ENCODE results near the gene GPR55.

DNA sequence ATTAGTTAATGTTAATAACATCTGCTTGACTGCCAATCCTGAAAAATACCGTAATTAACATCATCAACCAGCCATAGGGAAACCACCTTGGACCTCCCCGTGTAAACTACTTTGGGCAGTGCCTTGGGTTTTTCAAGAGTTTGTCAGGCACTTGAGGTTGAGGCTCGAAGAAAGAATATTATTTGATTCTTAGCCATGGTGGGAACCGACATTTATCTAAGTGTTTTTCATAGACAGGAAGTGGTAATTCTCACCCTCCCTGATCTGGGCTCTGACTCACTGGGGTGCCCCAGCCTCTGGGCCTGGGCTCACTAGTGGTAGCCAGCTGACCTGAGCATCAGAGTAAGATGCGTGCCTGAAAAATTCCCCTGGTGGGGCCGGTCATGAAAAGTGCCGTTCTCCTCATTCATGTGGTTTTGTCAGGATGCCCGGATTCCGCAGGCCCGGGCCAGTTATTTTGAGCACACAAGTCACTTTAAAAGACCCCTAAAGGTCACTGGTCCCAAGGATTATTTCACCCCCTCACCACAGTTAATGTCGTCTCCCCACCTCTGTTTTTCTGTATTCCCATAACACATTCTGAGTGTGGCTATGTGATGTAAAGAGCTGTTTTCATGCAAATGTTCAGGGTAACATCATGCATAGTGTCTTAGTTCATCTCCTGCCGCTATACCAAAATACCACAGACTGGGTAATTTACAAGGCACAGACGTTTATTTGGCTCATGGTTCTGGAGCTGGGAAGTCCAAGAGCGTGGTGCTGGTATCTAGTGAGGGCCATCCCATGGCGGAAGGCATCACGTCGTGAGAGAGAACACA is 49.3 kb upstream of the GPR55 start:
- TF ChIP-seq, protein P1, sequence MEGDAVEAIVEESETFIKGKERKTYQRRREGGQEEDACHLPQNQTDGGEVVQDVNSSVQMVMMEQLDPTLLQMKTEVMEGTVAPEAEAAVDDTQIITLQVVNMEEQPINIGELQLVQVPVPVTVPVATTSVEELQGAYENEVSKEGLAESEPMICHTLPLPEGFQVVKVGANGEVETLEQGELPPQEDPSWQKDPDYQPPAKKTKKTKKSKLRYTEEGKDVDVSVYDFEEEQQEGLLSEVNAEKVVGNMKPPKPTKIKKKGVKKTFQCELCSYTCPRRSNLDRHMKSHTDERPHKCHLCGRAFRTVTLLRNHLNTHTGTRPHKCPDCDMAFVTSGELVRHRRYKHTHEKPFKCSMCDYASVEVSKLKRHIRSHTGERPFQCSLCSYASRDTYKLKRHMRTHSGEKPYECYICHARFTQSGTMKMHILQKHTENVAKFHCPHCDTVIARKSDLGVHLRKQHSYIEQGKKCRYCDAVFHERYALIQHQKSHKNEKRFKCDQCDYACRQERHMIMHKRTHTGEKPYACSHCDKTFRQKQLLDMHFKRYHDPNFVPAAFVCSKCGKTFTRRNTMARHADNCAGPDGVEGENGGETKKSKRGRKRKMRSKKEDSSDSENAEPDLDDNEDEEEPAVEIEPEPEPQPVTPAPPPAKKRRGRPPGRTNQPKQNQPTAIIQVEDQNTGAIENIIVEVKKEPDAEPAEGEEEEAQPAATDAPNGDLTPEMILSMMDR (IDR thresholded peaks at IDR 0.05), result no peak
- TF ChIP-seq POLR2A (IDR thresholded peaks at IDR 0.05), result no peak
